ENCODE measurements around the gene MYO1D.

GRCh38 chr17:32590974-32591373 is 285.9 kb downstream of the MYO1D start:
- no peak for TF ChIP-seq POLR2A (IDR thresholded peaks at IDR 0.05)
- TF ChIP-seq CTCF (IDR thresholded peaks at IDR 0.05), result no peak
